HepG2 (cell line): ENCODE data around the gene NOTUM. TPM values are rescaled to one million over a fixed set of nuclear protein-coding genes. Genes with fewer than 3 reads are reported as not detected.

Experiments
- ISX ChIP-seq: sonication (generic); formaldehyde crosslinking; conservative IDR thresholded peaks from 2 replicates; pipeline ENCODE4 v1.5.0; 2020; ENCODE audit warnings: missing genetic modification reagents
- MIER3 ChIP-seq: IDR thresholded peaks from 2 replicates; pipeline ENCODE4 v1.6.1; 2016; ENCODE audit warnings: missing compliant biosample characterization, borderline replicate concordance
- RBAK ChIP-seq: sonication (generic); formaldehyde crosslinking; IDR thresholded peaks from 2 replicates; pipeline ENCODE4 v1.5.1; 2020; ENCODE audit warnings: mild to moderate bottlenecking, missing genetic modification reagents
- YEATS2 ChIP-seq: sonication (generic); formaldehyde crosslinking; IDR thresholded peaks from 2 replicates; pipeline ENCODE4 v1.4.0; 2020; ENCODE audit warnings: missing genetic modification reagents, borderline replicate concordance
- ZNF12 ChIP-seq: sonication (generic); formaldehyde crosslinking; IDR thresholded peaks from 2 replicates; pipeline ENCODE4 v1.5.0; 2020; ENCODE audit warnings: missing genetic modification reagents
- ZNF367 ChIP-seq: sonication (generic); formaldehyde crosslinking; IDR thresholded peaks from 2 replicates; pipeline ENCODE4 v1.4.0; 2020; ENCODE audit warnings: missing genetic modification reagents, borderline replicate concordance
- ZNF552 ChIP-seq: sonication (generic); formaldehyde crosslinking; IDR thresholded peaks from 2 replicates; pipeline ENCODE4 v1.9.0; 2022; ENCODE audit warnings: missing genetic modification reagents, mild to moderate bottlenecking, borderline replicate concordance
- ZNF589 ChIP-seq: sonication (generic); formaldehyde crosslinking; conservative IDR thresholded peaks from 2 replicates; pipeline ENCODE4 v1.8.0; 2022; ENCODE audit warnings: mild to moderate bottlenecking, moderate library complexity, missing genetic modification reagents
- polyA plus RNA-seq, 8 experiments: library from polyadenylated mRNA; depleted of rRNA in 3 of 8; stranded (reverse) in 7 of 8; unstranded in 1 of 8; fragments of >200 nt; fragmentation: Illumina TruSeq in 4 of 8; extraction: Trizol in 4 of 8; gene quantifications; 2 replicates each; pipeline versions ENCODE4 v1.2.1 to v1.2.3, GENCODE V29; 2011 to 2016; ENCODE audit warnings: low read depth in 4 of 8, missing spikeins in 1 of 8, mixed read lengths in 1 of 8; ENCODE audit not compliant: insufficient read depth in 1 of 8
- total RNA-seq, 5 experiments: library from RNA; depleted of rRNA; stranded (reverse); fragments of >200 nt; fragmentation: Illumina TruSeq; extraction: Trizol; gene quantifications; 2 replicates each; pipeline ENCODE4 v1.2.3, GENCODE V29; 2016; ENCODE audit warnings: low read depth in 1 of 5
- TF ChIP-seq, protein P1 (sequence below): sonication (generic); formaldehyde crosslinking; IDR thresholded peaks from 2 replicates; pipeline ENCODE4 v1.4.0; 2020; ENCODE audit warnings: missing genetic modification reagents
- TF ChIP-seq, protein P2 (sequence below): sonication (generic); formaldehyde crosslinking; IDR thresholded peaks from 2 replicates; pipeline ENCODE4 v1.5.1; 2020; ENCODE audit warnings: mild to moderate bottlenecking, missing genetic modification reagents, moderate library complexity
- TF ChIP-seq, protein P3 (sequence below): conservative IDR thresholded peaks from 2 replicates; pipeline ENCODE4 v1.6.1; 2018; ENCODE audit warnings: missing genetic modification reagents
- TF ChIP-seq, protein P4 (sequence below): sonication (generic); formaldehyde crosslinking; IDR thresholded peaks from 2 replicates; pipeline ENCODE4 v1.5.0; 2020; ENCODE audit warnings: missing genetic modification reagents, mild to moderate bottlenecking, borderline replicate concordance
- TF ChIP-seq, protein P5 (sequence below): sonication (generic); formaldehyde crosslinking; IDR thresholded peaks from 2 replicates; pipeline ENCODE4 v1.4.0; 2020; ENCODE audit warnings: missing genetic modification reagents

Gene NOTUM
- total and polyA plus RNA-seq, 2 of the 13 experiments (the other 11 are each of a cell fraction or from before 2014, with no cell fraction given), result 150 to 160 TPM

DNA sequence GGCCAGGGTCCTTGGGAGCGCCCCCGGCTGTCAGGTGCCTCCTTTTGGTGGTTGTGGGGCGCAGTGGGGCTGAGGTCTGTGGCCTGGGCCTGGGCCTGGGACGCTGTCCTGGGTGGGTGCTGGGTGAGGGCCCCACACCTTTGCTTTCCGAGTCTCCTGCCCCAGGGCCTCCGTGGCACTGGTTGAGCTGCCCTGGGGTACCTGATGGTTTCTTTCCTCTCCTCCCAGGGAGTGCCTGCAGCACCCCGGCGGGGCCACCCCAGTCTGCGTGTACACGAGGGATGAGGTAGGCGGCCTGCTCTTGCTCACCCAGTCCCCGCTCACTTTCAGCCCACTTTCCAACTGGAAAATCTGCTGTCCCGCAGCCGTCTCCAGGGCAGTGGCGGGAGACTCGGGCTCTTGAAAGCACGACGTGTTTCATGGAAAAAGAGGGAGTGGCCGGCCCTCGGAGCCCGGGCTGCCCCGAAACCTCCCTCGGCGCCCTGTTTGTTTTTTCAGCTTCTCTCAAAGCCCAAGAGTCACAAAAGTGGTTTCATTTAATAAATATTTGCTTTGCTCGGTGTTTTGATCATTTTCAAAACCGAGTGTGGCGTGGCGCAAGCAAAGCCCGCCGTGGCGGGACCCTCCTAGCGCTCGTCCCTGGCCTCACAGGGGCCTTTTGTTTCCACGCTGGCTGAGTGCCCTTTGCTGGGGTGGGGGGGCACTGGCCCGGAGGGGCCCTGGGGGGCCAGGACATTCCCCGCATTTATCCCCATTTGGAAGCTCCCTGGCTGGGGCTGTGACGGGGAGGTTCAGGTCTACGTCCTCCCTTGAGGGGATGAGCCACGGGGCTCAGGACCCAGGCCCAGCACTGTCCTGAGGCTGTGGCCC lies 33.8 kb upstream of the NOTUM start (continued):
- TF ChIP-seq, protein P1, sequence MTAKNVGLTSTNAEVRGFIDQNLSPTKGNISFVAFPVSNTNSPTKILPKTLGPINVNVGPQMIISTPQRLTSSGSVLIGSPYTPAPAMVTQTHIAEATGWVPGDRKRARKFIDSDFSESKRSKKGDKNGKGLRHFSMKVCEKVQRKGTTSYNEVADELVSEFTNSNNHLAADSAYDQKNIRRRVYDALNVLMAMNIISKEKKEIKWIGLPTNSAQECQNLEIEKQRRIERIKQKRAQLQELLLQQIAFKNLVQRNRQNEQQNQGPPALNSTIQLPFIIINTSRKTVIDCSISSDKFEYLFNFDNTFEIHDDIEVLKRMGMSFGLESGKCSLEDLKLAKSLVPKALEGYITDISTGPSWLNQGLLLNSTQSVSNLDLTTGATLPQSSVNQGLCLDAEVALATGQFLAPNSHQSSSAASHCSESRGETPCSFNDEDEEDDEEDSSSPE (CRISPR knock-in tag), result peak; percentile 53
- TF ChIP-seq, protein P2, sequence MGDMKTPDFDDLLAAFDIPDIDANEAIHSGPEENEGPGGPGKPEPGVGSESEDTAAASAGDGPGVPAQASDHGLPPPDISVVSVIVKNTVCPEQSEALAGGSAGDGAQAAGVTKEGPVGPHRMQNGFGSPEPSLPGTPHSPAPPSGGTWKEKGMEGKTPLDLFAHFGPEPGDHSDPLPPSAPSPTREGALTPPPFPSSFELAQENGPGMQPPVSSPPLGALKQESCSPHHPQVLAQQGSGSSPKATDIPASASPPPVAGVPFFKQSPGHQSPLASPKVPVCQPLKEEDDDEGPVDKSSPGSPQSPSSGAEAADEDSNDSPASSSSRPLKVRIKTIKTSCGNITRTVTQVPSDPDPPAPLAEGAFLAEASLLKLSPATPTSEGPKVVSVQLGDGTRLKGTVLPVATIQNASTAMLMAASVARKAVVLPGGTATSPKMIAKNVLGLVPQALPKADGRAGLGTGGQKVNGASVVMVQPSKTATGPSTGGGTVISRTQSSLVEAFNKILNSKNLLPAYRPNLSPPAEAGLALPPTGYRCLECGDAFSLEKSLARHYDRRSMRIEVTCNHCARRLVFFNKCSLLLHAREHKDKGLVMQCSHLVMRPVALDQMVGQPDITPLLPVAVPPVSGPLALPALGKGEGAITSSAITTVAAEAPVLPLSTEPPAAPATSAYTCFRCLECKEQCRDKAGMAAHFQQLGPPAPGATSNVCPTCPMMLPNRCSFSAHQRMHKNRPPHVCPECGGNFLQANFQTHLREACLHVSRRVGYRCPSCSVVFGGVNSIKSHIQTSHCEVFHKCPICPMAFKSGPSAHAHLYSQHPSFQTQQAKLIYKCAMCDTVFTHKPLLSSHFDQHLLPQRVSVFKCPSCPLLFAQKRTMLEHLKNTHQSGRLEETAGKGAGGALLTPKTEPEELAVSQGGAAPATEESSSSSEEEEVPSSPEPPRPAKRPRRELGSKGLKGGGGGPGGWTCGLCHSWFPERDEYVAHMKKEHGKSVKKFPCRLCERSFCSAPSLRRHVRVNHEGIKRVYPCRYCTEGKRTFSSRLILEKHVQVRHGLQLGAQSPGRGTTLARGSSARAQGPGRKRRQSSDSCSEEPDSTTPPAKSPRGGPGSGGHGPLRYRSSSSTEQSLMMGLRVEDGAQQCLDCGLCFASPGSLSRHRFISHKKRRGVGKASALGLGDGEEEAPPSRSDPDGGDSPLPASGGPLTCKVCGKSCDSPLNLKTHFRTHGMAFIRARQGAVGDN (CRISPR knock-in tag), result no peak
- no peak for TF ChIP-seq ZNF552 (CRISPR knock-in tag)
- no peak for TF ChIP-seq ISX (CRISPR knock-in tag)
- peak; percentile 21; the same call in 1 of the 2 replicates for TF ChIP-seq YEATS2 (CRISPR knock-in tag)
- peak; percentile 66; the same call in 1 of the 2 replicates for TF ChIP-seq ZNF367
- TF ChIP-seq, protein P3, sequence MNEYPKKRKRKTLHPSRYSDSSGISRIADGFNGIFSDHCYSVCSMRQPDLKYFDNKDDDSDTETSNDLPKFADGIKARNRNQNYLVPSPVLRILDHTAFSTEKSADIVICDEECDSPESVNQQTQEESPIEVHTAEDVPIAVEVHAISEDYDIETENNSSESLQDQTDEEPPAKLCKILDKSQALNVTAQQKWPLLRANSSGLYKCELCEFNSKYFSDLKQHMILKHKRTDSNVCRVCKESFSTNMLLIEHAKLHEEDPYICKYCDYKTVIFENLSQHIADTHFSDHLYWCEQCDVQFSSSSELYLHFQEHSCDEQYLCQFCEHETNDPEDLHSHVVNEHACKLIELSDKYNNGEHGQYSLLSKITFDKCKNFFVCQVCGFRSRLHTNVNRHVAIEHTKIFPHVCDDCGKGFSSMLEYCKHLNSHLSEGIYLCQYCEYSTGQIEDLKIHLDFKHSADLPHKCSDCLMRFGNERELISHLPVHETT (CRISPR knock-in tag), result no peak; the same call in 1 of the 2 replicates
- TF ChIP-seq MIER3 (CRISPR knock-in tag), result no peak; the same call in 1 of the 2 replicates
- TF ChIP-seq, protein P4, sequence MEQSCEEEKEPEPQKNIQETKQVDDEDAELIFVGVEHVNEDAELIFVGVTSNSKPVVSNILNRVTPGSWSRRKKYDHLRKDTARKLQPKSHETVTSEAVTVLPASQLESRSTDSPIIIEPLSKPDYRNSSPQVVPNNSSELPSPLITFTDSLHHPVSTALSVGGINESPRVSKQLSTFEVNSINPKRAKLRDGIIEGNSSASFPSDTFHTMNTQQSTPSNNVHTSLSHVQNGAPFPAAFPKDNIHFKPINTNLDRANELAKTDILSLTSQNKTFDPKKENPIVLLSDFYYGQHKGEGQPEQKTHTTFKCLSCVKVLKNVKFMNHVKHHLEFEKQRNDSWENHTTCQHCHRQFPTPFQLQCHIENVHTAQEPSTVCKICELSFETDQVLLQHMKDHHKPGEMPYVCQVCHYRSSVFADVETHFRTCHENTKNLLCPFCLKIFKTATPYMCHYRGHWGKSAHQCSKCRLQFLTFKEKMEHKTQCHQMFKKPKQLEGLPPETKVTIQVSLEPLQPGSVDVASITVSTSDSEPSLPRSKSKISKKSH (CRISPR knock-in tag), result no peak
- TF ChIP-seq, protein P5, sequence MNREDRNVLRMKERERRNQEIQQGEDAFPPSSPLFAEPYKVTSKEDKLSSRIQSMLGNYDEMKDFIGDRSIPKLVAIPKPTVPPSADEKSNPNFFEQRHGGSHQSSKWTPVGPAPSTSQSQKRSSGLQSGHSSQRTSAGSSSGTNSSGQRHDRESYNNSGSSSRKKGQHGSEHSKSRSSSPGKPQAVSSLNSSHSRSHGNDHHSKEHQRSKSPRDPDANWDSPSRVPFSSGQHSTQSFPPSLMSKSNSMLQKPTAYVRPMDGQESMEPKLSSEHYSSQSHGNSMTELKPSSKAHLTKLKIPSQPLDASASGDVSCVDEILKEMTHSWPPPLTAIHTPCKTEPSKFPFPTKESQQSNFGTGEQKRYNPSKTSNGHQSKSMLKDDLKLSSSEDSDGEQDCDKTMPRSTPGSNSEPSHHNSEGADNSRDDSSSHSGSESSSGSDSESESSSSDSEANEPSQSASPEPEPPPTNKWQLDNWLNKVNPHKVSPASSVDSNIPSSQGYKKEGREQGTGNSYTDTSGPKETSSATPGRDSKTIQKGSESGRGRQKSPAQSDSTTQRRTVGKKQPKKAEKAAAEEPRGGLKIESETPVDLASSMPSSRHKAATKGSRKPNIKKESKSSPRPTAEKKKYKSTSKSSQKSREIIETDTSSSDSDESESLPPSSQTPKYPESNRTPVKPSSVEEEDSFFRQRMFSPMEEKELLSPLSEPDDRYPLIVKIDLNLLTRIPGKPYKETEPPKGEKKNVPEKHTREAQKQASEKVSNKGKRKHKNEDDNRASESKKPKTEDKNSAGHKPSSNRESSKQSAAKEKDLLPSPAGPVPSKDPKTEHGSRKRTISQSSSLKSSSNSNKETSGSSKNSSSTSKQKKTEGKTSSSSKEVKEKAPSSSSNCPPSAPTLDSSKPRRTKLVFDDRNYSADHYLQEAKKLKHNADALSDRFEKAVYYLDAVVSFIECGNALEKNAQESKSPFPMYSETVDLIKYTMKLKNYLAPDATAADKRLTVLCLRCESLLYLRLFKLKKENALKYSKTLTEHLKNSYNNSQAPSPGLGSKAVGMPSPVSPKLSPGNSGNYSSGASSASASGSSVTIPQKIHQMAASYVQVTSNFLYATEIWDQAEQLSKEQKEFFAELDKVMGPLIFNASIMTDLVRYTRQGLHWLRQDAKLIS (CRISPR knock-in tag), result peak; percentile 92
- no peak for TF ChIP-seq ZNF589 (CRISPR knock-in tag)
- TF ChIP-seq RBAK (CRISPR knock-in tag), result no peak
- TF ChIP-seq ZNF12 (CRISPR knock-in tag), result peak; percentile 11; the same call in 1 of the 2 replicates
